PC-3 (cell line): ENCODE results near the gene KCNJ9. TPM values are rescaled to one million over a fixed set of nuclear protein-coding genes. Genes with fewer than 3 reads are reported as not detected.
"Not testable (repeated sequence)": the region's sequence is repeated elsewhere in the genome, so short reads cannot be mapped to it uniquely, and the experiment has no call there.

Experiments used
- ATAC-seq: fragments of 200-7000 bp; cut with Tn5 transposase; 2 replicates; pipeline ENCODE4 v1.9.1; 2020; ENCODE audit warnings: mild to moderate bottlenecking, moderate library complexity
- BruUV-seq: library from RNA; stranded (reverse); fragments of 400-500 nt; replicated peaks from 2 replicates; lab custom pipeline; 2021; lab: Mats Ljungman, UMichigan
- CTCF ChIA-PET: fragments of 300-600 bp; sonication (Branson Sonifier 250); formaldehyde crosslinking; loops from one replicate; lab custom pipeline; 2022; ENCODE audit warnings: antibody characterized with exemption; lab: Charles Lee
- POLR2A ChIA-PET: fragments of 300-600 bp; sonication (Branson Sonifier 250); formaldehyde crosslinking; loops from one replicate; lab custom pipeline; 2022; ENCODE audit warnings: antibody characterized with exemption; ENCODE audit not compliant: unreplicated experiment; lab: Charles Lee
- DNase-seq: peaks from one replicate; pipeline ENCODE4 v3.0.0-alpha.2; 2015
- H2AFZ ChIP-seq: fragments of 300-600 bp; sonication (generic); 2 replicates; pipeline ENCODE4 v1.6.0; 2016; ENCODE audit warnings: antibody characterized with exemption, low read length
- H3F3A ChIP-seq: fragments of 300-600 bp; sonication (generic); one replicate; pipeline ENCODE4 v1.6.0; 2017; ENCODE audit warnings: antibody characterized with exemption, low read length, control low read depth, mild to moderate bottlenecking; ENCODE audit not compliant: unreplicated experiment
- H3K27ac ChIP-seq: fragments of 300-600 bp; sonication (generic); 2 replicates; pipeline ENCODE4 v1.5.1; 2016; ENCODE audit warnings: mild to moderate bottlenecking, low read length
- H3K27me3 ChIP-seq: fragments of 300-600 bp; sonication (generic); 2 replicates; pipeline ENCODE4 v1.6.1; 2016; ENCODE audit warnings: low read length, mixed read lengths
- H3K36me3 ChIP-seq: fragments of 300-600 bp; sonication (generic); 2 replicates; pipeline ENCODE4 v1.6.1; 2016; ENCODE audit warnings: low read depth, mixed run types, low read length, mixed read lengths
- H3K4me1 ChIP-seq: fragments of 300-600 bp; sonication (generic); 2 replicates; pipeline ENCODE4 v1.5.1; 2016; ENCODE audit warnings: low read length; ENCODE audit not compliant: insufficient read depth
- H3K4me2 ChIP-seq: fragments of 300-600 bp; sonication (generic); 2 replicates; pipeline ENCODE4 v1.6.0; 2016; ENCODE audit warnings: low read length
- H3K4me3 ChIP-seq: fragments of 300-600 bp; sonication (generic); 2 replicates; pipeline ENCODE4 v1.5.1; 2016; ENCODE audit warnings: mild to moderate bottlenecking, low read length, mixed read lengths
- H3K79me2 ChIP-seq: fragments of 300-600 bp; sonication (generic); 2 replicates; pipeline ENCODE4 v1.6.1; 2017; ENCODE audit warnings: low read length, mixed read lengths
- H3K9ac ChIP-seq: fragments of 300-600 bp; sonication (generic); 2 replicates; pipeline ENCODE4 v1.6.0; 2016; ENCODE audit warnings: mild to moderate bottlenecking, low read length
- H3K9me2 ChIP-seq: fragments of 300-600 bp; sonication (generic); replicated peaks from 2 replicates; pipeline ENCODE4 v1.6.1; 2016; ENCODE audit warnings: mixed run types, low read length, mixed read lengths
- H3K9me3 ChIP-seq: fragments of 300-600 bp; sonication (generic); 2 replicates; pipeline ENCODE4 v1.6.1; 2016; ENCODE audit warnings: low read length, mixed read lengths
- H4K20me1 ChIP-seq: fragments of 300-600 bp; sonication (generic); 2 replicates; pipeline ENCODE4 v1.6.1; 2016; ENCODE audit warnings: low read length, mixed read lengths
- EZH2 ChIP-seq: fragments of 300-600 bp; sonication (generic); IDR thresholded peaks from one replicate; pipeline ENCODE4 v1.6.1; 2017; ENCODE audit warnings: antibody characterized with exemption, mild to moderate bottlenecking, low read length; ENCODE audit not compliant: unreplicated experiment
- EZH2phosphoT487 ChIP-seq: fragments of 300-600 bp; sonication (generic); IDR thresholded peaks from 2 replicates; pipeline ENCODE4 v1.6.1; 2018; ENCODE audit warnings: mild to moderate bottlenecking, antibody characterized with exemption, low read length, borderline replicate concordance
- intact Hi-C: fragments of 100-400 bp; cut with micrococcal nuclease; formaldehyde crosslinking; loops from 2 replicates; pipeline ENCODE4 v1.9.0; 2023
- total RNA-seq: library from RNA; depleted of rRNA; stranded (reverse); fragments of >200 nt; gene quantifications from 2 replicates; pipeline ENCODE4 v1.2.3, GENCODE V29; 2014
- TF ChIP-seq, protein P1 (sequence below): fragments of 300-600 bp; sonication (generic); conservative IDR thresholded peaks from 2 replicates; pipeline ENCODE4 v1.5.1; 2017; ENCODE audit warnings: antibody characterized with exemption, low read depth, mild to moderate bottlenecking, low read length

The KCNJ9 gene
- total RNA-seq, 1 experiment from 2014 or later, result not detected

DNA sequence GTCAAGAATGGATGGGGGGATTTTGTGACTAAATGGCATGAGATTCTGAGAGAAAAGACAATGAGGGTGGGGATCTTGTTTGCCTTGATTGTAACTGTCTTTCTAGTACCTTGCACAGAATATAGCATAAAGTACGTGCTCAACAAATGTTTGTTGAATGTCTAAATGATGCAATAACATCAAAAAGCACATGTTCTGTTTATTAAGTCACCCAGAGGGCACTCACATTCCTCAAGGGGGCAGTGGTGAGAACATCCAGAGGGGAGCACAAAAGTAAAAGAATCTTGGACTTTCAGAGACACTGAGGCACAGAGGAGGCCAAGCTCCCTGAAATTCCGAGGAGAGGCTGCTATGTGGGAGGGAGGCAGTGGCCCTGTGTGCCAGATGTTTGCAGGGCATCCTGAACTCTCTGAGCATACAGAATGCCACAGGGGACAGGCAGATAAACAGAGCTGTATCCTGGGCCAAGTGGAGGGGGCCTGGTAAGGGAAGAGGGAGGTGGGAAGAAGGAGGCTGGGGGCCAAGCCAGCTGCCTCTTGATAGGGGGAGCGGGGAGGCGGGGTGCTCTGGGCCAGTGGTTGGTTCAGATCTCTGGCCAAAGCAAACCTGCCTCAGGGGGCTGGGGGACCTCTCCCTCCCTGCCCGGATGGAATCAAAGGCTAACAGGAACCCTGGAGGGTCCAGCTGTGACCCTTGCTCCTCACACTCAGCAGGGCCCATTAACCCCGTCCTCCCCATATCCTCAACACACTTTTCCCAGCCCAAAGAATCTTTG, 27.7 kb downstream of the KCNJ9 start:
- BruUV-seq, result no TSS peak

DNA sequence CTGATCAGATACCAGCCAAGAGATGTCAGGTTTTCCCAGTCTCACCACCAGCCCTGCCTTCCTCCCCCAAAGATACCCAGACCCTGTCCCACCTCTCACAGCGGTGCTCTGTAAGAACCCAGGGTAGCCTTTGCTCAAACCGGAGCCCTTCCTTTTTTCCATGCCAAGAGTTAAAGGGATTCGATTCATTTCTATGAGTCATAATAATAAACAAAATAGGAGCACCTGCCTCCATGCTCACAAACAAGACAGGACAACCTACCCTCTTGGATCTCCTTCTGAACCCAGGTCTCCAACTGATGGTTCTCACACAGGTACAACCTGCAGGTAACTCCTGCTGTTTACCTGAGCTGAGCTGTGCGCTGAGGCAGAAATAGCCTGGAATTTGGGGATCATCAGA, 28.3 kb downstream of the KCNJ9 start:
- TF ChIP-seq, protein P1, sequence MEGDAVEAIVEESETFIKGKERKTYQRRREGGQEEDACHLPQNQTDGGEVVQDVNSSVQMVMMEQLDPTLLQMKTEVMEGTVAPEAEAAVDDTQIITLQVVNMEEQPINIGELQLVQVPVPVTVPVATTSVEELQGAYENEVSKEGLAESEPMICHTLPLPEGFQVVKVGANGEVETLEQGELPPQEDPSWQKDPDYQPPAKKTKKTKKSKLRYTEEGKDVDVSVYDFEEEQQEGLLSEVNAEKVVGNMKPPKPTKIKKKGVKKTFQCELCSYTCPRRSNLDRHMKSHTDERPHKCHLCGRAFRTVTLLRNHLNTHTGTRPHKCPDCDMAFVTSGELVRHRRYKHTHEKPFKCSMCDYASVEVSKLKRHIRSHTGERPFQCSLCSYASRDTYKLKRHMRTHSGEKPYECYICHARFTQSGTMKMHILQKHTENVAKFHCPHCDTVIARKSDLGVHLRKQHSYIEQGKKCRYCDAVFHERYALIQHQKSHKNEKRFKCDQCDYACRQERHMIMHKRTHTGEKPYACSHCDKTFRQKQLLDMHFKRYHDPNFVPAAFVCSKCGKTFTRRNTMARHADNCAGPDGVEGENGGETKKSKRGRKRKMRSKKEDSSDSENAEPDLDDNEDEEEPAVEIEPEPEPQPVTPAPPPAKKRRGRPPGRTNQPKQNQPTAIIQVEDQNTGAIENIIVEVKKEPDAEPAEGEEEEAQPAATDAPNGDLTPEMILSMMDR, result no peak
- TF ChIP-seq EZH2phosphoT487, result no peak
- TF ChIP-seq EZH2, result no peak
- Histone ChIP-seq H3K9me3 (no peaks in the 10 kb centered on the region), H4K20me1 (no peaks in the 10 kb centered on the region), H3K36me3 (no peaks in the 10 kb centered on the region), H3K4me2 (peak overlapping the region; percentile 38), H3K9me2 (no peaks in the 10 kb centered on the region), H2AFZ (peak overlapping the region; percentile 48; the same call in 1 of the 2 replicates), H3K27me3 (no peaks in the 10 kb centered on the region), H3K4me3 (no peak overlapping the region), H3F3A (no peaks in the 10 kb centered on the region), H3K9ac (no peak overlapping the region), H3K27ac (no peak overlapping the region), H3K79me2 (no peaks in the 10 kb centered on the region), H3K4me1 (peaks cover 11% of the 10 kb centered on the region)
- peak; percentile 50 for DNase-seq
- ChIA-PET CTCF (no interaction called here), POLR2A (interaction anchor here (0.6 kb wide), 1 partner anchor 143 kb away, joined by 3 read pairs; no protein-coding TSS in a partner anchor)
- intact Hi-C loops, result no loop called here
- no TSS peak for BruUV-seq
- ATAC-seq, result peak; percentile 60

More for the DNA sequence above, 27.7 kb downstream of the KCNJ9 start:
- Histone ChIP-seq H3K27ac (no peak overlapping the region), H3K9me3 (no peaks in the 10 kb centered on the region), H3K9me2 (no peaks in the 10 kb centered on the region), H3K79me2 (no peaks in the 10 kb centered on the region), H3F3A (no peaks in the 10 kb centered on the region), H3K4me1 (peaks cover 11% of the 10 kb centered on the region), H3K4me3 (no peak overlapping the region), H2AFZ (peak overlapping the region; percentile 61), H3K9ac (no peak overlapping the region), H3K27me3 (no peaks in the 10 kb centered on the region), H3K36me3 (no peaks in the 10 kb centered on the region), H4K20me1 (no peaks in the 10 kb centered on the region), H3K4me2 (peak overlapping the region; percentile 38)
- intact Hi-C loops, result no loop called here
- CTCF ChIA-PET, result interaction anchor here (0.6 to 1.3 kb wide), 3 partner anchors 50 to 143 kb away, joined by 3 read pairs; no protein-coding TSS in a partner anchor
- TF ChIP-seq, protein P1, result peak; percentile 82
- TF ChIP-seq EZH2phosphoT487, result no peak
- no peak for TF ChIP-seq EZH2
- peak; percentile 73 for DNase-seq
- ATAC-seq, result peak; percentile 44
- POLR2A ChIA-PET, result no interaction called here

DNA sequence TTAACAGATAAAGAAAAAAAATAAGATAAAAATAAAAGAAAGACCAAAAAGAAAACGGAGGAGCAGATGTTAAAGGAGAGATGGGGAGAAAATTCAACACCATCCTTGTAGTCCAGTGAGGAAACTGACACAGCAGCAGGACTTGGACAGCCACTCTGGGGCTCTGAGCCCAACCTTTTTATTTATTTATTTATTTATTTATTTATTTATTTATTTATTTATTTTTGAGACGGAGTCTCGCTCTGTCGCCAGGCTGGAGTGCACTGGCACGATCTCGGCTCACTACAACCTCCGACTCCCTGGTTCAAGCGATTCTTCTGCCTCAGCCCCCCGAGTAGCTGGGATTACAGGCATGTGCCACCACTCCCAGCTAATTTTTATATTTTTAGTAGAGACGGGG, 30.1 kb downstream of the KCNJ9 start:
- intact Hi-C loops, H3K4me2 ChIP-seq, H3K27ac ChIP-seq, H3K36me3 ChIP-seq, BruUV-seq, H3K27me3 ChIP-seq, POLR2A ChIA-PET, H4K20me1 ChIP-seq, H3K4me3 ChIP-seq, H3F3A ChIP-seq, H2AFZ ChIP-seq, CTCF ChIA-PET, H3K79me2 ChIP-seq, ATAC-seq, DNase-seq, H3K9ac ChIP-seq, H3K9me3 ChIP-seq, H3K9me2 ChIP-seq: not testable (repeated sequence)
- peaks cover 11% of the 10 kb centered on the region for H3K4me1 ChIP-seq
